ENCODE results near the gene MTSS2.
"Not testable (repeated sequence)": the region's sequence is repeated elsewhere in the genome, so short reads cannot be mapped to it uniquely, and the experiment has no call there.

MTSS2 gene

DNA sequence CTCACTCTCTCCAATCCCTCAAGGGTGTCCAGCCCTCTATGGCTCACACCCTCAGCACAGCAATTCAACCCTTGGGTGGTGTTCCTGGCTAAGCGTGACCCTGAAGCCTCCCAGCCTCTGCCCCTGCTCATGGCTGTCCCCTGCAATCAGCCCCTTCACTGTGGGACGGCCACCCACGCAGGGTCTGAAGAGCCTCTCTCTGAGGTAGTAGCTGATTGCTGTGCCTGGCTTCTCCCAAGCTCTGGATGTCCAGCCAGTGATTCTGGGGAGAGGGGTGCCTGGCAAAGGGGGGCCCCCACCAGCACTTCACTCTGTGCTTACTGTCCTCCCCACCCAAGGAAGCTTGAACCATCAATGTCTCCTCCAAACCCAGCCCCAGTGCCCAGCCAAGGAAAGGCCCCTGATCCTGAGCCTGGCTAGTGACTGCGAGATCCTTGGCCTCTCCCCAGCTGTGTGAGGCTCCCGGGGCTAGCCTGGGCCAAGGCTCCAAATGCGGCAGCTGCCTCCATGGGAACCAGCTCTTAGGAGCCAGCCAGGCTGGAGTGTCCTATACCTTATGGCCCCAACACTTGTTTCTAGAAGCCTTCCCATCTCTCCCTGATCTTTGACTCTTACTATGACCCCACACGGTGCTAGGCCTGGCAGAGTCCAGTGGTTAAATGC lies 9.9 kb downstream of the MTSS2 start:
- no peak for DNase-seq (ENCODE audit: low read depth in 1 of 2, low spot score in 1 of 2)

GRCh38 chr16:70674221-70675014 lies 11.4 kb downstream of the MTSS2 start:
- no peak for DNase-seq (ENCODE audit: low read depth in 1 of 2, low spot score in 1 of 2)

- DNase-seq (ENCODE audit: low read depth in 1 of 2, low spot score in 1 of 2): not testable (repeated sequence)
Observed at GRCh38 chr16:70670938-70671337, 14.9 kb downstream of the MTSS2 start.

- DNase-seq (ENCODE audit: low read depth in 1 of 2, low spot score in 1 of 2): no peak
Observed at GRCh38 chr16:70670175-70670574, 15.7 kb downstream of the MTSS2 start.

DNA sequence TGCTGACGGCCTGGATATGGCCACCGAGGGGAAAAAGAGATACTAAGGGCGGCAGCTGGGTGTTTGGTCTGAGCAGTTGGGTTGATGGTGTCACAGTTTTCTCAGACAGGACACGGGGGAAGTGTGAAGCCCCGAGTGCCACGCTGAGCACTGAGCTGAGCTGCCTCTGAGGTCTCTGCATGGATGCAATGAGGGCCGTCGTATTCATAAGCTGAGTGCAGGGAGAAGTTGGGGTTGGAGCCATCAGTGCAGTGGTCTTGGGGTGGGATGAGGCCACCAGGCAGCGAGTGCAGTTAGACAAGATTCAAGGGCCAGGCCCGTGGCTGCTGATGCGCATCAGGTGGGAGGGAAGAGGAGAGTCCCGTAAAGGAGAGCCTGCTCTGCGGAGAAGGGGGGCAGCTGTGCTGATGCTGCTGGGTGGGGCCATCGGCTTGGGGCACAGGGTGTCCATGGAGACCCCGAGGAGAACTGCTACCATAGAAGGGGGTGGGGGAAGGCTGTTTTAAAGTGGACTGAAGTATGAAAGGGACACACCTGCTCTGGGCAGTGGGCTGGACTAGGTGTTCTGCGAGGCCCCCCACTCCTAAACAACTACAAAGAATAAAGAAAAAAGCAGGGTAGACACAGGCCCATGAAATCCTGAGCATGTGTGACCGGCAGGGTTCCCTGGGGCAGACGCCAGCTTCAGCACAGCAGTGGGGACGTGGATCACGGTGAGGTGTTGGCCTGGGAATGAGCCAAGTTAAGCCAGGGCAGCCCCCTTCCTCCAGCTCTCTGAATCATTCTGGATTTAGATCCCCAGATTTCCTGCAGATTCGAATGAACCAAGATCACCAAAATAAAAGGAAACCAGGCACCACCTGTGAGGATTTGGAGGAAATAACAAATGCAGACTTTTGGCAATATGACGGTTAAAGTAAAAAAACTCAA lies 19.8 kb downstream of the MTSS2 start:
- no peak for DNase-seq (ENCODE audit: low read depth in 1 of 2, low spot score in 1 of 2)

DNA sequence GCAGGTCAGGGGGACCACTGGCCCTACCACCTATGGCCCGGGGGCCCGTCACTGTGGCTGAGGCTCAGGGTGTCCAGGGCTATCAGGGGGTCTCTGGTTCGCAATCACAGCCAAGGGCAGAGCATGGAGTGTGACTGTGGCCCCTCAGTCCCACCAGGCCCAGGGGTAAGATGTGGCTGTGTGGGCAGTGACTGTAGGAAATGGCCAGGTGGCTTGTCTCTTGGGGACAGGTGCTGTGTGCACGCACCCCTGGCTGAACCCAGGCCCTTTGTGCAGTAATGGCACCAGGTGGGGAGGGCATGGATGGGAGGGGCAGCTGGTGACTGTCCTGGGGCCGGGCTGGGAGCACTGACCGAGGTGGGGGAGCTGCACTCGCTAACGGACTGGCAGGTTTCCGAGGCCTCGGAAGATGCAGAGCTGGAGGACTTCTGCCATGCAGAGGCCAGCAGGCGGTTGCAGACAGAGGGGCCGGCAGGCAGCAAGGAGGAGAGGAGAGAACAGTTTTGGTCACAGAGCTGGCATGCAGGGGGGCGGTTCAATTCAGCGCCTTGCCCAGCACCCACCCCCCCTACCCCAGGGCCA lies 20.6 kb downstream of the MTSS2 start:
- DNase-seq (ENCODE audit: low read depth in 1 of 2, low spot score in 1 of 2): no peak

GRCh38 chr16:70664325-70665112 lies 21.3 kb downstream of the MTSS2 start:
- DNase-seq (ENCODE audit: low read depth in 1 of 2, low spot score in 1 of 2): no peak

GRCh38 chr16:70663524-70664324 lies 22.1 kb downstream of the MTSS2 start:
- DNase-seq (ENCODE audit: low read depth in 1 of 2, low spot score in 1 of 2): no peak

DNA sequence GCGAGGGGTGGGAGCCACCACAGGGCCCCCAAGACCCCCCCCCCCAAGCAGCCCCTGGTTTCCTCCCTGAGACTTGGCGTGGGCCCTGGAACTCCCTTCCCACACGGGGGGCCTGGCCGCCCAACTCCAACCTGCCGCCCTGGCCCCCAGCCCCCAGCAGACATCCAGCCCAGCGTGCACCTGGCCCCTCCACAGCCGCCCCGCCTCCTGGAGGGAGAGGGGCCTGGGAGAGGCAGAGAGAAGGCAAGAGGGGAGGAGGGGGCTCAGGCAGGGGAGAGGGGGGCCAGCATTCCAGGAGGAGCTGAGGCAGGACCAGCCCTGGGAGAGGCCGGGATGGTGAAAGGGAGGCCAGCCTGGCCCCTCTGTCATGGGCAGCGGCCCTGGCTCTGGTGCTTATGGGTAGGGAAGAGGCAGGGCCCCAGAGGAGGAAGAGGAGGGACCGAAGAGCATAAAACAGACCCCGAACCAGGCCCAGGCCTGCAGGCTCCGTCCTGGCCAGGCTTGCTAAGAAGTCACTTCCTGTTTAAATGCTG lies 22.8 kb downstream of the MTSS2 start:
- no peak for DNase-seq (ENCODE audit: low read depth in 1 of 2, low spot score in 1 of 2)

- no peak for DNase-seq (ENCODE audit: low read depth in 1 of 2, low spot score in 1 of 2)
Observed at GRCh38 chr16:70661918-70662641, 23.8 kb downstream of the MTSS2 start.

DNA sequence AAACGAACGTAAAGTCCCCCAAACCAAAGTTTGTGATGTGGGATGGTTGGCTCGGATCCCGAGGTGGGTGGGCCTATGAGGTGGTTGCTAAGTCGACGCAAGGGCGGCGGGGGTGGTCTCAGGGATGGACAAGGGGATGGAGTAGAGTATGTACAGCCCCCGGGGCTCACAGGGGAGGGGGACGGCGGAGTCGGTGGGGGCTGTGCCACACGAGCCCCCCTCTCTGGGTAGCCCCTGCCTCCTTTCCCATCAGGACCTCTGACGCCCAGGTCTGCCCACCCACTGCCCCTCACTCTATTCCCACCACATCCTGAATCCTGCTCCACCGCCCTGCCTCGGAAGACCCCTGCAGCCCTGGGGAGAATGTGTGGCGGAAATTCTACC lies 24.3 kb downstream of the MTSS2 start:
- DNase-seq (ENCODE audit: low read depth in 1 of 2, low spot score in 1 of 2): no peak

DNA sequence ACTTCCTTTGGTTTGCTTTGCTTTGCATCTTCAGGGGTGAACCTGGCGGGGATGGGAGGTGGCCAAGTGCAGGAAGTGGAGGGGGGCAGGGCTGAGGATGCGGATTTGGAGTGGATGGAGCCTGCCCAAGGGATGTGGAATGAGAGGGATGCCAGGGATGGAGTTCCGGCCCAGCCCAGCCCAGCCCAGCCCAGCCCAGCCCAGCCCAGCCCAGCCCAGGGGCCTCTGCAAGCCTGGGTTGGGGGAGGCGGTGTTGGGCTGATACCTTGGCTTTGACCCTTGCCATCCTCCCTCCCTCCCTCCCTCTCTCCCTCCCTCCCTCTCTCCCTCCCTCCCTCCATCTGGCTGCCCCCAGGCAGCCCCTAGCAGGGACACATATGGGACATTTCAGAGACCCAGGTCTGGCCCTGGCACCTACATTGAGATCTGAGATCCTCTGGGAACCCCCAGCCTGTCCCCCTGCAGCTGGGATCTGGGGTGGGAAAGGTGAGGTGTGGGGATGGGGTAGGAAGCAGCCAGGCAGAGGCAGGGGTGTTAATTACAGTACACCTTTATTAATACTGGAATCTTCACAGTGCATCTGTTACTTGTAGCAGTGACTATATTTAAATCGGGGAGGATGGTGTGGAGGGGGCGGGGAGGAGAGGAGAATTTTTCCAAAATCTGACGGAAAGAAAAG lies 25.0 kb downstream of the MTSS2 start:
- DNase-seq (ENCODE audit: low read depth in 1 of 2, low spot score in 1 of 2): no peak

- DNase-seq (ENCODE audit: low read depth in 1 of 2, low spot score in 1 of 2): no peak
Observed at GRCh38 chr16:70659953-70660671, 25.7 kb downstream of the MTSS2 start.

- DNase-seq (ENCODE audit: low read depth in 1 of 2, low spot score in 1 of 2): no peak
Observed at GRCh38 chr16:70659546-70659945, 26.3 kb downstream of the MTSS2 start.

GRCh38 chr16:70658921-70659320 lies 26.9 kb downstream of the MTSS2 start:
- no peak for DNase-seq (ENCODE audit: low read depth in 1 of 2, low spot score in 1 of 2)

DNA sequence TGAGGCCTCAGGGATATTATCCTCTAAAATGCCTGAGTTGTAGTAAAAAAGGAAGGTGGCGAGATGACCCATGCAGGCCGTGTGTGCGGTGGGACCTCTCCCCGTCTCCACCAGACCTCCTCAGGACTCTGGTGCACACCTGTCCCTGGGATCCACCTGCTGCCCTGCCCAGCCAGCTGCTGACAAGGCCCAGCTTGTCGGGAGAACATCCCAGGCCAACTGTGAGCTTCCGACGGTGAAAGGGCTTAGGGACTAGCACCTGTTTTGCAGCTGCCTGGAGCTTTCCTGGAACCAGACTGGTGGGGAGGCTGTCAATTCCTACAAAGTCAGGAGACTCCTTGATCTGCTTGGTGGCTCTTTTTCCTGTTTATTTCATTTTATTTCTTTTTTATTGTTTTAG lies 27.9 kb downstream of the MTSS2 start:
- DNase-seq (ENCODE audit: low read depth in 1 of 2, low spot score in 1 of 2): no peak

- DNase-seq (ENCODE audit: low read depth in 1 of 2, low spot score in 1 of 2): no peak
Observed at GRCh38 chr16:70656712-70657263, 29.1 kb downstream of the MTSS2 start.

Data from activated T-helper 1 cell treated with anti-CD3 and anti-CD28 coated beads, Interleukin-2, amount 50 U/mL, for 16 hours (primary cell).